H1 (cell line): Measurements from ENCODE around the gene LMBR1. TPM values are rescaled to one million over a fixed set of nuclear protein-coding genes. Genes with fewer than 3 reads are reported as not detected.

Source experiments
- CTCF ChIA-PET: fragments of 300-600 bp; sonication (Branson Sonifier 250); formaldehyde crosslinking; loops from one replicate; lab custom pipeline; 2021; ENCODE audit not compliant: partially characterized antibody; lab: Charles Lee
- POLR2A ChIA-PET: fragments of 300-600 bp; sonication (Branson Sonifier 250); formaldehyde crosslinking; loops from one replicate; lab custom pipeline; 2021; ENCODE audit warnings: inconsistent platforms; ENCODE audit not compliant: partially characterized antibody; lab: Charles Lee
- DNase-seq, 2 experiments: peaks; one replicate each; pipeline versions ENCODE4 v3.0.0 to v3.0.0-alpha.2; 2010 to 2022; ENCODE audit warnings: low spot score in 2 of 2, low read depth in 1 of 2, mixed read lengths in 1 of 2
- FAIRE-seq: peaks from 2 replicates; lab custom pipeline; 2011; peaks lifted over from hg19 to GRCh38; lab: Jason Lieb, UNC
- H2AFZ ChIP-seq: 2 replicates; pipeline ENCODE4 v1.8.1; 2012; ENCODE audit warnings: low read length, inconsistent platforms
- H2AK5ac ChIP-seq: 2 replicates; pipeline ENCODE4 v1.6.1; 2013; ENCODE audit warnings: low read depth, low read length
- H2BK120ac ChIP-seq: replicated peaks from 2 replicates; pipeline ENCODE3; 2013; ENCODE audit warnings: low read depth, low read length, inconsistent platforms
- H2BK12ac ChIP-seq: 2 replicates; pipeline ENCODE4 v1.6.1; 2013; ENCODE audit warnings: low read depth, low read length
- H2BK15ac ChIP-seq: 2 replicates; pipeline ENCODE4 v1.6.1; 2013; ENCODE audit warnings: low read length
- H2BK20ac ChIP-seq: 2 replicates; pipeline ENCODE4 v1.6.1; 2013; ENCODE audit warnings: low read length
- H2BK5ac ChIP-seq: 2 replicates; pipeline ENCODE4 v1.6.1; 2013; ENCODE audit warnings: low read depth, low read length
- H3K14ac ChIP-seq: 2 replicates; pipeline ENCODE4 v1.6.1; 2013; ENCODE audit warnings: inconsistent platforms; ENCODE audit not compliant: insufficient read length
- H3K18ac ChIP-seq: 2 replicates; pipeline ENCODE4 v1.6.1; 2013; ENCODE audit warnings: low read length; ENCODE audit errors: extremely low read depth
- H3K23ac ChIP-seq: 2 replicates; pipeline ENCODE4 v1.6.1; 2013; ENCODE audit warnings: inconsistent platforms; ENCODE audit not compliant: insufficient read length
- H3K23me2 ChIP-seq: 2 replicates; pipeline ENCODE4 v1.6.1; 2013; ENCODE audit warnings: low read depth, low read length
- H3K27ac ChIP-seq: 2 replicates; pipeline ENCODE4 v1.6.1; 2011; ENCODE audit warnings: low read depth, low read length, inconsistent platforms
- H3K27me3 ChIP-seq, 4 experiments: replicated peaks in 1 of 4; 1 replicate in 1 of 4; 2 replicates in 3 of 4; pipeline versions ENCODE4 v1.6.1 to v1.8.1; 2011 to 2013; ENCODE audit warnings: low read length in 3 of 4, mild to moderate bottlenecking in 3 of 4, inconsistent platforms in 2 of 4, mixed read lengths in 2 of 4, moderate library complexity in 1 of 4; ENCODE audit not compliant: control insufficient read depth in 3 of 4, insufficient read depth in 3 of 4; ENCODE audit errors: extremely low read depth in 1 of 4
- H3K36me3 ChIP-seq, 4 experiments: 2 replicates each; pipeline versions ENCODE4 v1.6.1 to v1.8.1; 2011 to 2013; ENCODE audit warnings: mild to moderate bottlenecking in 4 of 4, low read length in 3 of 4, moderate library complexity in 2 of 4, control low read depth in 1 of 4, inconsistent platforms in 1 of 4; ENCODE audit not compliant: insufficient read depth in 4 of 4, control insufficient read depth in 2 of 4
- H3K4ac ChIP-seq: replicated peaks from 2 replicates; pipeline ENCODE3; 2013; ENCODE audit warnings: low read length, low read depth, mixed read lengths, inconsistent platforms; ENCODE audit not compliant: insufficient read length
- H3K4me1 ChIP-seq, 4 experiments: replicated peaks in 1 of 4; 1 replicate in 1 of 4; 2 replicates in 3 of 4; pipeline versions ENCODE4 v1.6.1 to v1.8.1; 2011 to 2013; ENCODE audit warnings: low read length in 3 of 4, inconsistent platforms in 2 of 4, mixed read lengths in 1 of 4; ENCODE audit not compliant: insufficient read depth in 4 of 4, control insufficient read depth in 3 of 4
- H3K4me2 ChIP-seq, 2 experiments: 2 replicates each; pipeline versions ENCODE4 v1.6.1 to v1.8.1; 2011 to 2013; ENCODE audit warnings: low read depth in 2 of 2, low read length in 2 of 2, control low read depth in 1 of 2, inconsistent platforms in 1 of 2, mild to moderate bottlenecking in 1 of 2; ENCODE audit not compliant: insufficient read depth in 1 of 2
- H3K4me3 ChIP-seq, 4 experiments: fragments of 200-600, 300-600 bp in 1 of 4; sonication (generic), shearing (Covaris generic), sonication (Bioruptor Twin) in 1 of 4; 2 replicates each; pipeline versions ENCODE4 v1.5.1 to v1.8.1; 2011 to 2016; ENCODE audit warnings: low read length in 4 of 4, low read depth in 3 of 4, control low read depth in 2 of 4, inconsistent platforms in 2 of 4, mild to moderate bottlenecking in 2 of 4, mixed read lengths in 1 of 4, moderate library complexity in 1 of 4; ENCODE audit not compliant: insufficient read depth in 2 of 4; ENCODE audit errors: extremely low read depth in 1 of 4
- H3K56ac ChIP-seq: replicated peaks from 2 replicates; pipeline ENCODE3; 2013; ENCODE audit warnings: low read depth, mild to moderate bottlenecking, mixed read lengths, low read length, inconsistent platforms; ENCODE audit not compliant: insufficient read length
- H3K79me1 ChIP-seq: 2 replicates; pipeline ENCODE4 v1.6.1; 2013; ENCODE audit warnings: low read depth, low read length, control low read depth
- H3K79me2 ChIP-seq, 2 experiments: 2 replicates each; pipeline versions ENCODE4 v1.6.1 to v1.8.1; 2012 to 2013; ENCODE audit warnings: low read length in 2 of 2, mild to moderate bottlenecking in 2 of 2, inconsistent platforms in 1 of 2; ENCODE audit not compliant: insufficient read depth in 2 of 2, control insufficient read depth in 1 of 2
- H3K9ac ChIP-seq, 4 experiments: replicated peaks in 1 of 4; 1 replicate in 1 of 4; 2 replicates in 3 of 4; pipeline versions ENCODE4 v1.6.1 to v1.8.1; 2011 to 2013; ENCODE audit warnings: low read depth in 3 of 4, low read length in 3 of 4, control low read depth in 2 of 4, mild to moderate bottlenecking in 2 of 4, moderate library complexity in 2 of 4, inconsistent platforms in 1 of 4; ENCODE audit errors: extremely low read depth in 1 of 4
- H3K9me3 ChIP-seq, 2 experiments: 2 replicates each; pipeline versions ENCODE4 v1.6.1 to v1.8.1; 2012 to 2013; ENCODE audit warnings: mild to moderate bottlenecking in 2 of 2, moderate library complexity in 2 of 2, control low read depth in 1 of 2, inconsistent platforms in 1 of 2, low read depth in 1 of 2, low read length in 1 of 2, mixed read lengths in 1 of 2; ENCODE audit not compliant: insufficient read depth in 2 of 2
- H4K20me1 ChIP-seq, 2 experiments: replicated peaks in 1 of 2; 2 replicates each; pipeline versions ENCODE3 to v1.8.1; 2011 to 2013; ENCODE audit warnings: inconsistent platforms in 2 of 2, low read length in 2 of 2, mild to moderate bottlenecking in 1 of 2; ENCODE audit not compliant: insufficient read depth in 2 of 2, control insufficient read depth in 1 of 2
- H4K5ac ChIP-seq: 2 replicates; pipeline ENCODE4 v1.6.1; 2013; ENCODE audit warnings: low read length, low read depth, mixed read lengths, inconsistent platforms; ENCODE audit not compliant: insufficient read length
- H4K8ac ChIP-seq: 2 replicates; pipeline ENCODE4 v1.8.0; 2013; ENCODE audit warnings: mild to moderate bottlenecking, moderate library complexity, low read length, inconsistent platforms; ENCODE audit not compliant: insufficient read depth; ENCODE audit errors: extremely low read depth
- H4K91ac ChIP-seq: replicated peaks from 2 replicates; pipeline ENCODE3; 2013; ENCODE audit warnings: low read length, mixed read lengths, inconsistent platforms; ENCODE audit not compliant: insufficient read length
- BRCA1 ChIP-seq: IDR thresholded peaks from 2 replicates; pipeline ENCODE4 v1.6.1; 2012; ENCODE audit warnings: low read depth, low read length, improper control_type of control experiment
- CBX5 ChIP-seq: fragments of 300-800, 300-1000 bp; sonication (generic); IDR thresholded peaks from 2 replicates; pipeline ENCODE4 v1.7.1; 2016; ENCODE audit warnings: antibody characterized with exemption, low read length, low read depth
- CEBPB ChIP-seq: IDR thresholded peaks from 2 replicates; pipeline ENCODE4 v1.6.1; 2012; ENCODE audit warnings: low read depth, low read length
- CHD1 ChIP-seq: IDR thresholded peaks from 2 replicates; pipeline ENCODE4 v1.6.1; 2012; ENCODE audit warnings: low read depth, low read length, improper control_type of control experiment
- CREB1 ChIP-seq: IDR thresholded peaks from 2 replicates; pipeline ENCODE4 v1.6.1; 2012; ENCODE audit warnings: inconsistent platforms
- JUN ChIP-seq: IDR thresholded peaks from 2 replicates; pipeline ENCODE4 v1.6.1; 2011; ENCODE audit warnings: low read depth, mild to moderate bottlenecking, improper control_type of control experiment, low read length
- RAD21 ChIP-seq, 2 experiments: IDR thresholded peaks in 1 of 2; conservative IDR thresholded peaks in 1 of 2; 2 replicates each; pipeline ENCODE4 v1.6.1; 2011; ENCODE audit warnings: low read depth in 2 of 2, low read length in 2 of 2, improper control_type of control experiment in 1 of 2, inconsistent platforms in 1 of 2, mild to moderate bottlenecking in 1 of 2, moderate library complexity in 1 of 2
- RXRA ChIP-seq: IDR thresholded peaks from 2 replicates; pipeline ENCODE4 v1.6.1; 2011; ENCODE audit warnings: low read depth, mild to moderate bottlenecking, low read length, moderate library complexity; ENCODE audit not compliant: insufficient read depth
- SIRT6 ChIP-seq: IDR thresholded peaks from one replicate; pipeline ENCODE4 v1.7.1; 2012; ENCODE audit warnings: low read length, inconsistent platforms
- SP1 ChIP-seq: IDR thresholded peaks from 2 replicates; pipeline ENCODE4 v1.6.1; 2011; ENCODE audit warnings: low read depth, low read length
- SP2 ChIP-seq: IDR thresholded peaks from 2 replicates; pipeline ENCODE4 v1.6.1; 2012; ENCODE audit warnings: mild to moderate bottlenecking, low read length, inconsistent platforms
- TAF7 ChIP-seq: optimal IDR thresholded peaks from 2 replicates; pipeline ENCODE3; 2011; ENCODE audit warnings: low read depth, mild to moderate bottlenecking, inconsistent platforms, low read length, moderate library complexity, borderline replicate concordance
- ZNF274 ChIP-seq: IDR thresholded peaks from 2 replicates; pipeline ENCODE4 v1.7.0; 2012; ENCODE audit warnings: low read length, borderline replicate concordance; ENCODE audit errors: extremely low read depth
- WGBS, 2 experiments: shearing (Covaris generic) in 1 of 2; methylation state at CpG; one replicate each; pipeline versions ENCODE4 v1.1.6 to v1.1.7; 2013 to 2015; ENCODE audit warnings: low lambda C conversion rate in 2 of 2, mixed read lengths in 2 of 2, inconsistent platforms in 1 of 2, low coverage in 1 of 2, missing lambda C conversion rate in 1 of 2; ENCODE audit not compliant: insufficient replicate concordance in 2 of 2, insufficient coverage in 1 of 2, insufficient read length in 1 of 2; ENCODE audit errors: extremely low coverage in 1 of 2, missing lambda C conversion rate in 1 of 2; 5-methylcytosine and 5-hydroxymethylcytosine counted together
- polyA plus RNA-seq, 7 experiments: library from polyadenylated mRNA; depleted of rRNA in 3 of 7; stranded (reverse) in 5 of 7; unstranded in 2 of 7; fragments of >200 nt in 5 of 7; fragments of 200-250 nt in 2 of 7; gene quantifications; 1 replicate in 5 of 7; 2 replicates in 1 of 7; 4 replicates in 1 of 7; pipeline versions ENCODE4 v1.2.1 to v1.2.3, GENCODE V29; 2011 to 2013; ENCODE audit warnings: missing spikeins in 2 of 7, mixed read lengths in 2 of 7
- total RNA-seq: library from RNA; stranded (reverse); fragmentation: NEBNext Ultra II Directional; extraction: Animal tissue kit (Norgen Biotek cat#: 25700); gene quantifications from 2 replicates; pipeline ENCODE4 v1.2.1, GENCODE V29; 2021

Gene LMBR1
- total and polyA plus RNA-seq, 2 of the 8 experiments (the other 6 are each of a cell fraction or from before 2014, with no cell fraction given), result 15.1 to 70.4 TPM

DNA sequence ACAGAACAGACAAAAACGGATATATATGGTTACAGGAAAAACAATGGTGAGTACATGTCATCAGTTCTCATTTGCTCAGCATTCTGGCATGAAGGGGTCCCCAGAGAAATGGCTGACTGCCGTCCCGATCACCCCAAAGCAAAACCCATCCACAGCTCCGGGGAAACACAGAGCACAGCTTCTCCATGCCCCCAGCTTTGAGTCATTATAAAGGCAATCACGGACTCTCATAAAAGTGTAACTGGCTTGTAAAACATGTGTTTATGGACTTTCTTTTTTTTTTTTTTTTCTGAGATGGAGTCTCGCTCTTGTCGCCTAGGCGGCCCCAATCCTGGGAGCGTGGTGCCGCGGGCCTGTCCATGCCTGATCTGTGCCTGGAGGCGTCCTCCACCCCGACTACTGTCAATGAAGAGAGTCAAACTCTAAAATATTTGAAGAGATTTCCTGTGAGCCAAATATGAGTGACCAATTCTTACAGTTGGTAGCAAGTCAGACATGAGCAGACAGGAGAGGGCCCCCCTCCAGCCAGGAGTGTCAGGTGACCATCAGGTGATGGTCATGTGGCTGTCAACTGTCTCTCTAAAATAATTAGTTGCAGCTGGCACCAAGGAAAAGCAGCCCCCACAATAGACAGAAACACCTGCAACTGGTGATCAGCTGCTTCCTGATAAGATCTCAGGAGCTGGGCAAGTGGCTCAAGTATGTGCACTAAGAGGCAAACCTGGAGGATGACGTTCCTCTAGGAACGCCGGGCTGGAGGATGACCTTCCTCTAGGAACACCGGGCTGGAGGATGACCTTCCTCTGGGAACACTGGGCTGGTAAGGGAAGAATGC is 34.8 kb upstream of the LMBR1 start:
- Histone ChIP-seq H2BK5ac (no peak overlapping the region), H2AK5ac (no peak overlapping the region), H3K18ac (no peak overlapping the region), H4K5ac (no peak overlapping the region), H2BK120ac (no peak overlapping the region), H3K36me3 (no peaks in the 10 kb centered on the region), H2AFZ (no peak overlapping the region), H3K23ac (no peak overlapping the region), H3K4me3 (no peak overlapping the region), H3K4ac (no peak overlapping the region), H3K14ac (no peak overlapping the region), H2BK12ac (no peak overlapping the region), H3K79me2 (no peaks in the 10 kb centered on the region), H3K4me1 (peaks cover 0 to 3% (median 0%) of the 10 kb centered on the region in 4 experiments; a peak in 1 of 7 replicates), H3K9me3 (no peaks in the 10 kb centered on the region), H3K79me1 (no peaks in the 10 kb centered on the region), H4K20me1 (no peaks in the 10 kb centered on the region), H3K4me2 (no peak overlapping the region), H4K91ac (no peak overlapping the region), H3K27me3 (no peaks in the 10 kb centered on the region), H4K8ac (no peak overlapping the region), H3K27ac (no peak overlapping the region), H3K9ac (no peak overlapping the region), H3K56ac (no peak overlapping the region), H2BK15ac (no peak overlapping the region), H3K23me2 (no peaks in the 10 kb centered on the region), H2BK20ac (no peak overlapping the region)
- ChIA-PET CTCF (interaction anchor here (0.6 to 1.4 kb wide), 3 partner anchors 15 to 129 kb away, joined by 3 to 4 read pairs (median 3); no protein-coding TSS in a partner anchor), POLR2A (interaction anchor here (0.9 kb wide), 1 partner anchor 22 kb away, joined by 3 read pairs; the partner anchor contains the start of gene NOM1)
- DNase-seq (no peak), FAIRE-seq (no peak)
- WGBS, 2 experiments, result 94% methylated on average over 17 of the region's 17 CpGs; no CpG with 5 or more reads in 1 of the 2 experiments
- TF ChIP-seq CBX5 (no peak), JUN (no peak), SIRT6 (no peak), SP1 (no peak), BRCA1 (no peak), RXRA (no peak), ZNF274 (no peak), CHD1 (no peak), RAD21 (IDR thresholded peaks at IDR 0.05 in 1 of 2, conservative IDR thresholded peaks at IDR 0.05 in 1 of 2; ENCODE audit: low read depth in 2 of 2, low read length in 2 of 2) (no peak), TAF7 (no peak), SP2 (no peak), CREB1 (no peak), CEBPB (no peak)
